Hematopoietic multipotent progenitor cell treated with erythropoietin and hydrocortisone succinate and interleukin-3 and kit ligand, for 17 days (in vitro differentiated cells): ENCODE data around the gene CDC7.

Experiments used
- DNase-seq: peaks from one replicate; pipeline ENCODE4 v3.0.0-alpha.2; 2015; ENCODE audit warnings: low spot score

CDC7 gene

DNA sequence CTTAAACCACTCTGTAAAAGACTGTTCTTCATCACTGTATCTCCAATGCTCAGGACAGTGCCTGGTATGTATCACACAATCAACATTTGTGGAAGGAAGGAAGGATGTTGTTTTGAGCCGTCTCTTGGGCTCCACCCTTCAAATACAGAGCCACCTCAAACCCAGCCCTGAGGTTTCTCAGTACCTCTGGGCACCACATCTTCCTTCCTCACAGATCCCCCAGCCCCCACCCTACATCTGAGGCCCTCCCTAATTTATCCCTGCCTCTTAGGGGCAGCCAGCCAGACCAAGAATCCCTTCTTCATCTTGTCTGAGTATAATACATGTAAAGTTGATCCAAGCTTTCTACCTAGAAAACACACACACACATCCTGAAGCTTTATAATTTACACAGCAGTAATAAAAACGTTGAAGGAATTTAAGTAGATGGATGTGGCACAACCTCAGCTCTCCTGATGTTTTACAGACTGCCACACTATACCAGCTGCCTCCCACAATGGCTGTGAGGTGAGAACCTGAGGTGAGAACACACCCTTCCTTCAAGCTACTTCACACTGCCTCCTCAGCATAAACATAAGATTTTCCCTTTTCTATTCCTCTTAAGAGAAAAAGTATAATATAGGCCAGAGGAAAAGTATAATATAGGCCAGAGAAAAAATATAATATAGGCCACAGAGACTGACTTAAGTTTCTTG lies 48.5 kb downstream of the CDC7 start:
- no peak for DNase-seq

DNA sequence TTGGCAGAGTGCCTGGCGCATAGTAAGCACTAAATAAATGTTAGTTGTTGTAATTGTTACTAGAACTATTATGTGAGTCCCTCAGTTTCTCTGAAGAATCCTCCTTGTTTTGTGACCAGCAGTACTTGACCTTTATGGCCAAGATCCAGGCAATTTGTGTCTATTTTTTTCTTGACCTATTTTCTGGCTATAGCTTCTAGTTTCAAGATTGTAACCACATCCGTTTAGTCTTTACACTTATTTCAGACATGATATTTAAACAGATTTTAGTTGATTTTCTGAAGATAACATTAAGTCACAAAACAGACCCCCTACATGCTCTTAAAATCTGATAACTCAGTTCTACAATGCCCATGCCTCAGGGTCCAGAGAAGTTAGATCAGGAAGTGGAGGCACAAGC lies 50.3 kb downstream of the CDC7 start:
- no peak for DNase-seq

DNA sequence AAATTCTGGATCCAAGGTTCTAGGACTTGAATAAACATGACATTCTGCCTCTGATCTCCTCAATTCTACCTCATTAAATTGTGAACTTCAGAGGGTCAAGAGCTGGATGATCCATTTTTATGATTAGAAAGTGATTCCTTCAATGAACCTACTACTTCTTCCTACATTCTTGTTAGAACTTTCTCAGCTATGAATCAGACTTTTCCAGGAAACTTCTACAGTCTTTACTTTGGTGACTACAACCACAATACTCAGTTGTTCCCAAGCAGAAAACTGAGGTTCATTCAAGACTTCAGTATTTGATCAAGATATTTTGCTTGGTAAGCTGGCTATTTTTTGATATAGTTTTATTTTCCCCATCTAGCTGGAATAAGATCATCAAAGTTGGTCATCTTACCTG lies 51.4 kb downstream of the CDC7 start:
- no peak for DNase-seq

DNA sequence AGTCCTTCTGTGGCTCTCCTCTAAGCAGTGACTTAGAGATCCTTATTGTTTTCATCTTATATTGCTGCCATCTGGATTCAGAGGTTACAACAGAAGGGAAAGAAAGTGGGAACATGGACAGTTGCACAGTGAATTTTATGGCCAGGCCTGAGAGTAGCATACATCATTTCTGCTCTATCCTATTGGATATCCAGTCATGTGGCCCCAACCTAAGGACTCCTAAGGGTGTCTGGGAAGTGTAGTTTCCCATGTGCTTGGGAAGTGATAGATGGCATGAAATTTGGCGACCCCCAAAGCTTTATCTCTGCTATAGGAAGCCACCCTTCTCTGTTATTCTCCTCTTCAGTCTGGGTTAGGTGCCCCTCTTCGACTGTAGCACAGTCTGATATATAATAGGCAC lies 51.9 kb downstream of the CDC7 start:
- no peak for DNase-seq

DNA sequence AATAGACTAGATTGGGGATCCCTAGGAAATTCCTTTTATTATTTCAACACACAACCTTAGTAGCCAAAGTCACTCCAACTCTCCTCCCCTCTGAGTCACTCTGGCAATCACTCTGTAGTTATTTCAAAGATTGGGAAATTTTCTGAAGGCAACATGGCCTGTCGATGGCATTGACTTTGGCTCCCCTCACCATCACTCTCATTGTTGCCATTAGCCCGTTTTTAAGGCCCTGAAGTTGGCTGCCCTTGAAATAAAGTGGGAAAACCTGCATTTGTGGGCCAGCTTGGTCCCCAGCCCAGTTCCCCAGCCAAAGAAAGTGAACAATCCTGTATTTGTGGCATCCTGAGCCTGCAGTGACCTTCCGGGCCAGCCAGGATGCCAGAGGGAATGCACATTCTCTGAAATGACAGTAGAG lies 52.5 kb downstream of the CDC7 start:
- no peak for DNase-seq

DNA sequence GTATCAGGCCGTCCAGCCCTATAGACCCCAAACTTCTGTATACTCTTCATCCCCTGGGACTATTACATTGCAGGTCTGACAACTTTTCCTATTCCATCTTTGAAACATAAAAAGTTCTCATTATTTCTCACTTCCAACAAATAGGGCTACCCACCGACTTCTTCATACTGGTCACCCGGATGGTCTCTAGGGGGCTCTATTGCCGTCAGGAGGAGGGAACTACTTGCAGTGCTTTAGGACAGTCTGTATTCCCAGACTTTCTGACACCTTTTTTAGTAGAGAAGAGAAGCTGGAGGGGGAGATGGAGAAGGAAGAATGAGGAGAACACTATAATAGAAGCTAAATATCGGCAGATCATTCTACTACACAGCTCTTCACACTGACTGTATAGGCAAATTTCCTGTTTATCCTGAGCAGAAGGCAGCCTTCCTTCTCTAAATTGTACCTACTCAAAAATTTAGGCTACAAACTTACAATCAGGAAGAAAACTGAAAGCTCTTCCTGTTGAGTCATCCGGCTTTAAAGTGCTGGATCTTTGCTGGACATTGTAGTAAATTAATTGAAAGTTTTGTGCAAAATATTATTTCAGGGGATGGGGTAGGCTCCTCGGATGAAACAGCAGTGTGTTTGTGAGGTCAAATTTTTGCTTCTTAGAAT lies 54.6 kb downstream of the CDC7 start:
- no peak for DNase-seq

DNA sequence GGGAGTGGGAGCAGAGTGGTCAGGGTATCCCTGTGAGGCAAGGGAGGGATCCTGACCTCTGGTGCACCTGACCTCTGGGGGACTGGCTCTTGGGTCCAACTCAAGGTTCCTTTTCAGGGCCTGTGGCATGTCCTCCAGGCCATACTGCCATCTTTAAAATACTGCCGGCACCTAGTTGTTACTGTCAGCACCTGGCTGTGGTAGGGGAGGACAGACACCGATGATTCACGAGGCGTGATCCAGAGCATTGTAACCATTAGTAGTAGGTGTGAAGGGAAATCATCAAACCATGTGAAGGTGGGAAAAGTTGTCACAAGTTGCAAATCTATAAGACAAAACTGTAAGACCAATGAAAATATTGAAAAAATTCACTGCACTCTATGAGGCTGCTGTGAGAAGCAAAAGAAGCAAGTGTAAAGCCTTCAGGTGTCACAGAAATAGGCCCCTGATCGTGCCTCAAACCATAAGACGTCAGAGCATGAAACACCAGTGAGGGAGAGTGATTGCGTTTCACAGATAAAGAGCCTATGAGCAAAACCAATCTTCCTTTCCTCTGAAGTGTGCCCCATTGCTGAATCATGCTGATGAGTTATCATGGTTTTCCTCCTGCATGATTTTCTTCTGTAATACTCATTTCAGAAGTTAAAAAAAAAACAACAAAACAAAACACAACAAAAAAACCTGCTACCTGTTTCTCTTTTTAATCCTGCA lies 55.3 kb downstream of the CDC7 start:
- peak; percentile 13 for DNase-seq

DNA sequence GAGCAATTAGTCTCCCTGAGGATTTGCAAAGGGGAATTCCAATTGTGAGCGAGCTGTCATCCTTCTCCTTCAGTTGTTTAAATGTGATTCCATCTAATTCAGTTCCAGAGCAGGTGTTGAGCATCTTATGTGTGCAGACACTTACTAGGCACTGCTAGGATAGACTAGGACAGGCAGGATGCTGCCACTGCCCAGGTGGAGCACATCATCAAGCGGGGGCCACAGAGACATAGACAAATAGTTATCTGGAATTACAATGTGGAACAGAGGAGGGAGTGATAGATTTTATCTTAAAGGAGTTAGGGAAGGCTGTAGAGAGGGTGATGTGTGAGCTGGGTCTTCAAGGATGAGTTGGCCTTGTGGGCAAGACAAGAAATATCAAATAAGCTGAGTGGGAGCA lies 55.9 kb downstream of the CDC7 start:
- DNase-seq: no peak

DNA sequence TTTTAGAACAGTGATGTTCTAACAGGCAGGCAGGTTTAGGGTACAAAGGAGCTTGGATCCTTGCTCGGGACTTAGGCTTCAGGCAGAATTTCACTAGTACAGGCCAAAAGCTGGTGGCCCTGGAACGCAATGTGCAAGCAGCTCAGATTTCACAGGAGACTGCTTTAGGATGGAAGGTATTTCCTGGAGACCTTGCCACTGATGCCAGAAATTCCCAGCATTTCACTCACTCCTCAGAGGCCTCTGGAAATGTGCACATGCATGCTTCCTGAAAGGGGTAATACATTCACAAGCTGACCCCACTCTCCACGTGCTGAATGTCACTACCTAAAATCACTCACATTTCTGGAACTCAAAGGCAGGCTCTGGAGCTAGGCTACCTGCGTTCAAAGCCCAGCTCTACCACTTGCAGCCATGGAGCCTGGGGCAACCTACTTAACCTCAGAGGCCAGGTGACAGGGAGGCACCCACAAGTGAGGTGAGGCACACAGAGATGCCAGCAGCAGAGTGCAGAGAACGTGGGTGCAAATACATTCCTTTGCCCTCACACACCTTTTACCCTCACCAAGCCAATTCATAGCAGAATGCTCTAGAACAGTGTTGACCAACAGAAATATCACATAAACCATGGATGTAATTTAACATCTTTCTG lies 56.5 kb downstream of the CDC7 start:
- DNase-seq: no peak

DNA sequence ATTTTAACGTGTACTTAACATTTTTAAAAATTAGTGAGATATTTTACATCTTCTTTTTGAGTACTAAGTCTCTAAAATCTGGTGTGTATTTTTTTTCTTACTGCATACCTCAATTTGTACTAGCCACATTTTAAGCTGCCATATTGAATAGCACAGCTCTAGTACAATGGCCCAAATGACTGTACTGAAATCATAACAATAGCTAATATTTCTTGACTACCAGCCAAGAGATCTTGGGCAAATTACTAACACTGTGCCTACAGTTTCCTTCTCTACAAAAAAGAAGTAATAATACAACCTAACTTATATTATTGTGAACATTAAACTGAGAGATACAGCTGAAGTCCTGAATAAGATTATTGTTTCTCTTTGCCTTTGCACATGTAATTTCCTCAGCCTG lies 57.2 kb downstream of the CDC7 start:
- DNase-seq: no peak

DNA sequence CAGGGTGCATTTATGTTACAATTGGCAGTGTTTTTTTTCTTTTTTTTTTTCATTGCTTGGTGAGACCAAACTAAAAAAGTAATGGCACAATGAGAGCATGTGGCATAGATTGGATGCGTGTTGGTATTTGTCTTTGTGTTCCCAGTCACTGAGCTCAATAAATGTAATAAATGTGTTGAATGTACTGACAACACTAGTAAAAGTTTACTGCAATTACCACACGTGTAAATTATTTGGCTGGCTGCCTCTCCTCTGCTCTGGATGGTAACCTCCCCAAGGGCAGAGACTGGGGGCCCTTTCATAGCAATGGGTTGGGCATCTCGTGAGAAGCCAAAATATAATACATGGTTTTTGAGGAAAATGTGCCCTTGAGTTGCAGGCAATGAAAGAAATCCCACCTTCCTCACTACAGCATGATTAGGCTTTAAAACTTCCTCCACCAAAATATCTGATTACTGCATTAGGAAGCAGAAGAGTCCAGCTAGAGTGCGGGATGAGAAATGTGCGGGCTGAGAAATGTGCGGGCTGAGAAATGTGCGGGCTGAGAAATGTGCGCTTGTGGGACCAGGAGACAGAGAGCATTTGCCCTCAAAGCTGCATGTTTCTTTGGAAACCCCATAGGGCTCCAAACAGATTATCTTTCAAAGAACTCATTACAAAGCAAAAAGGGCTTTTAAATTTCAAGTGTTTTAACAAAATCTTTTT lies 58.5 kb downstream of the CDC7 start:
- no peak for DNase-seq

DNA sequence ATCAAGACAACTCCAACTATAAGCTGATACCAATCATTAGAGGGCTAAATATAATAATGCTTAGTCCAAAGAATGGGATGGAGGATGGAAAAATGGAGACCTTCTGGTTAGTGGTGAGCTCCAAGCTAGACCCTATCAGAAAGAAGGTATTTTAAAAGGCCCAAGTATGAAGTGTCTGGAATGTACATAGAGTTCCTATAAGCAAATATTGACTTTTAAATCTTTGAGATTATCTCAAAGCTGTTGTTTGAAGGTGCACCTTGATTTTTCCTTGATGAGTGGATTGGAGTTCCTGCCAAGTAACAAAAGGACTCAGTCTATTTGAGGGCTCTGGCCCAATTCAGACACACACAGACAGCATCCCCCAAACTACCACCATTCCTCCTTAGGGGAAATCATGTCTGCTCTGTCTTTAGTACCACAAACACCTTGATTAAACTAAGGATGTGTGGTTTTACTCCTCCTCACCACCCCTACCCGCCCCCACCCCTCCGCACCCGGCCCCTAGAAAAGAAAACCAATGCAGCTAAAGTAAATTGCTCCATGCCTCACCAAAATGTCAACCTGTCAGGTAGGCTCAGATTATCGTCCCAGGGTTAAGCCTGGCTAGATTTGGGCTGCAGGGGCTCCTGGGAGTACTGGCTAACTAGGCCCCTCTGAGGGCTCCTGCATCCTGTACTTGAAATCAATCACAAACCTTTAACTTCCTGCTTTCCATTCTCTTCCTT lies 59.4 kb downstream of the CDC7 start:
- DNase-seq: no peak

DNA sequence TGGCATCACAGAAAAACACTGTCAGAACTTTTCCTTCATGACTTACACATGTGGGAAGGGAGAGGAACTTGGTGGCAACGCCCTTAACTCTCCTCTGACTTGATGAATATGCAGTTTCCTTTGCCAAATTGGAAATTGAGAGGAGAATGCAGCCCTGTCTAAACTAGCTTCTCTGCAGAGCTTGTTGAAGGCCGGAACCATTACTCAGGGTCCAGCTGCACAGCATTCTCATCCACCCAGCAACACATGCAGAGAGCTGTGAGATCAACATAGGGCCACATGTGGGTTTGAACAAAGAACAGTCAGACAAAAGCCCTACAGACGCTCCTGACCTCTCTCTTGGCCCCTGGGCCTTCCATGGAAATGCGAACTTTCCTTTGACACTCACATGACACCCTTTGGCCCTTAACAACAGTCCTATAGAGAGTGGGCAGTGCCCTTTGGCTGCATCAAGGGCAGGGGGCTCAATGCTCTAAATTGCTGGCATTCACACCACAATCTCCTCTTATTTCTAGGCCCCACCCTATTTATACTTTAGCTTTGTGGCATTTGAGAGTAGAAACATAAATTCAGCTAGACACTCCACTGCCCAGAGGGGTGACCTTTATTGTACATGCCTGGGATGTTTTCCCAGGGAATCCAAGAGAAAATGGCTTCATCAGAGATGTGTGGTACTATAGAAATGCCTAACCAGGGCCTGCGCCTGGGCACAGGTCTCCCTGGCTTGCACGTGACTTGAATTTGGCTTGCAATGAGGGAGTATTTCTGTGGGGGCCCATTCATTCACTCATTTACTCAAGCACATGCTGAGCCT lies 64.4 kb downstream of the CDC7 start:
- no peak for DNase-seq

DNA sequence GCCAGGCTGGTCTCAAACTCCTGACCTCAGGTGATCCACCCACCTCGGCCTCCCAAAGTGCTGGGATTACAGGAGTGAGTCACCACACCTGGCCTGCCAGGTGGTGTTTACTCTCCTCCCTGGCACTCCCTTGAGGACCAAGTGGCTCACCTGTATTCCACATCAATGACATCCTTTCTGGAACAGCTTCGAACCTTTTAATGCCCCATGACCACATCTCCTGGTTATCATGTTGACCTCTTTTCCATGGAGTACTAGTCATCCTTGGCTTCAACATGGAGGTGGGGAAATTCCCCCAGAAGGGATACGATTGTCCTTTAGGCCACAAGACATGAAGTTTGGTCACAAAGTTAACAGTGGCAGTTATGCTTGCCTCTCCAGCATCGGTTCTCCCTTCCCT lies 66.9 kb downstream of the CDC7 start:
- DNase-seq: no peak

DNA sequence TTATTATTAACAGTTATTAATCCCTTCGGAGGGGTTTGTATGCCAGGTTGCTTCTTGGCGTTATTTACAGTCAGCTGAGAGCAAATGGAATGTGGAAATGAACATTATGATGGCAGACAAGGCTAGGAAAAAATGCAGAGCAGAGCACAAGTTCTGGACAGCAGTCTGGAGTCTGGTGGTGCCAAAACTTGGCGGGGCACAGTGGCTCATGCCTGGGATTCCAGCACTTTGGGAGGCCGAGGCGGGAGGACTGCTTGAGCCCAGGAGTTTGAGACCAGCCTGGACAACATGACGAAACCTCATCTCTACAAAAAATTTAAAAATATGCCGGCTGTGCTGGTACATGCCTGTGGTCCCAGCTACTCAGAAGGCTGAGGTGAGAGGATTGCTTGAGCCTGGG lies 67.6 kb downstream of the CDC7 start:
- no peak for DNase-seq

DNA sequence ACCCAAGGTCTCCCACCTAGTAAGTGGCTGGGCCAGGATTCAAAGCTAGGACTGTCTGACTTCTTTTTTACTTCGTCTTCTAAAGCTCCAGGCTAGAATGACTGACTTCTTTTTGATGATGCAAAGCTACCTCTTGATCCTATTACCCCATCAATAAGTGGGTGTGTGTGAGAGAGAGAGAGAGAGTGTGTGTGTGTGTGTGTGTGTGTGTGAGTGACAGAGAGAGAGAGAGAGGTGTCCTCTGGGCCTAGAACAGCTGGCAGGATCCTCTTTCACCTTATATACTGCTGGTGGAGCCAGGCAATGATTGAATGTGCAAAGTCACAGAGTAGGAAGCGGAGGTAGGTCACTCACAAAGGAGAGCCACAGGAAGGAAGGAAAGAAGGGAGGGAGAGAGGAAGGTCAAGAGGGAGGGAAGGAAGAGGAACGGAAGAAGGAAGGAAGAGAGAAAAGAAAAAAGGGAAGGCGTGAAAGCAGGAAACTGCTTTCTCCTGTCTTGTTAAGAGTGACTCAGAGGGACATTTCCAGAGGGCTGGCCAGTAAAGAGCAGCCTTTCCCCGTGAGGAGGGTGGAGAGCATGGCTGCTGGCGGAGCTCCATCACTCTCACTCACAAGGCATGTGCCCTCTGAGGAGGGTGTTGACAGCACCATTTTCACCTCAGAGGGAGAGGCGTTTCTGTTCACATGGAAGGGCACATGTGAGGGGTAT lies 68.9 kb downstream of the CDC7 start:
- no peak for DNase-seq

DNA sequence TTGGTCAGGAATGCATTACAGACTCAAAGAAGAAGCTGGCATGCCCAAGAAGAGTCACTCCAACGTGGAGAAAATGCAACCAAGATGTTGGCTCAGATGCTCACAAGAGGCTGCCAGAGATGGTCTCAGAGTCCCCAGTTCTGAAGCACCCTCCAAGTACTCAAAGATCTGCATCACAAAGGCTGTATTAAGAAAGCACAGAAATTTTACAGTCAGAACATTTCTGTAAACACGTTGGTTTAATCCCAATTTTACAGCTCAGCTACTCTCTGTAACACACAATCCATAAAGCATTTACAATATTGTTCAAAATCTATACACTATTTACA lies 69.4 kb downstream of the CDC7 start:
- DNase-seq: no peak

DNA sequence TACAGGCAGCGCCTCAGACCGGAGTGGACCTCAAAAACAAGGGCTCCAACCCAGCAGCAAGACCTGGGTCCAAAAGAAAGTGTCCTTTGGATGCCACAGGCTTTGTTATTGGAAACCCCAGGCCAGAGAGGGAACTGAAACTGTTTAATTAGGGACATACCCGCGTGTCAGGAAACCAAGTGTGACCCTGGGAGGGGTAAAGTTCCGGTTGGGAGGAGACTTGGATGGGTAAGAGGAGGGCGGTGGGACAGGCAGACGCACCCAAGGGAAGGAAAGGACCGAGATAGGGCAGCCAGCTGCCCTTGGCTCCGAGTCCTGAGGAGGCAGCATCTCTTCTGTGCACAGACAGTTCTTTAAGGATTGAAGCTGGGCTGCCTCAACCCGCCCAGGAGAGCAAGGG lies 71.4 kb downstream of the CDC7 start:
- no peak for DNase-seq
